GM12801 (cell line): Measurements from ENCODE around the gene GTF3A.

Experiments
- CTCF ChIP-seq: IDR thresholded peaks from one replicate; pipeline ENCODE4 v1.5.1; 2011; ENCODE audit warnings: control low read depth; ENCODE audit not compliant: insufficient read length; ENCODE audit errors: extremely low read depth

The GTF3A gene

DNA sequence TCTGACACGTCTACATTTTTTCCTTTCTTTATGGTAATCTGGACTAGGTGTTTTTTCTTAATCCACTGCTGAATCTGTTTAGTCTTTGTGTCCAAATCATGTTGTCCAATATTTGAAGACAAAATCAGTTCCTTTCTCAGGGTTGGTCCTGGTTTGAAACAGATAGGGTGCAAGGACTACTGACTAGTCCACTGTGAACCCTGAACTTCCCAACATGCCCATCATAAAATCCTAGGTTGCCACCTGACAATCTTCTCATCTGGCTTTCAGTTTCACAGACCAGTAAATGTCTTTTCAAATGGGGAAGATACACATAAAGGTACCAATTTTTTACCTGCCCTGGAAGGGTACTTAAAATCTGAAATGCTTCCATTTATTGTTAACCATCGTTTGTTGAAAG, 12.7 kb downstream of the GTF3A start:
- no peak for TF ChIP-seq CTCF

GRCh38 chr13:27440408-27440807, 16.0 kb downstream of the GTF3A start:
- no peak for TF ChIP-seq CTCF

DNA sequence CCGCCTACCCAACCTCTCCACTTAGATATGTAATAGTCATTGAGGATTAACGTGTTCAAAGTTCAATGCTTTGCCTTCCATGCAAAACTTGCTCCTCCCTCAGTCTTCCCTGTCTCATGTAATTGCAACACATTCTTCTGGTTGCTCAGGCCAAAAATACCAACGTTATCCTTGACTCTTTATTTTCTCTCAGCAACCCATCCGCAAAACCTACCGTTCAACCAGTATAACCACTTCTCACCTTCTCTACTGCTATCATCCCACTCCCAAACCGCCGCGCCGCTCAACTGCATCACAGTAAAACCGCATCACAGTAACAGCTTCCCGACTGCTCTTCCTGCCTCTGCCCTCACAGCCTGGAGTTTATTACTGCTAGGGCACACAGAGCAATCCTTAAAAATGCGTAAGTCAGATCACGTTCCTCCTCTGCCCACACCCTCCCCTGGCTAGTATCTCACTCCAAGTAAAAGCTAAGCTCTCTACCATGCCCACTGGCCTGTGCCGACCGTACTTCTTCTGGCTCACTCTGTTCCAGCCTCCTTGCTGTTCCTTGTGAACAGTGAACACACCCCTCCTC, 17.7 kb downstream of the GTF3A start:
- TF ChIP-seq CTCF, result no peak

GRCh38 chr13:27442797-27443196, 18.4 kb downstream of the GTF3A start:
- no peak for TF ChIP-seq CTCF

DNA sequence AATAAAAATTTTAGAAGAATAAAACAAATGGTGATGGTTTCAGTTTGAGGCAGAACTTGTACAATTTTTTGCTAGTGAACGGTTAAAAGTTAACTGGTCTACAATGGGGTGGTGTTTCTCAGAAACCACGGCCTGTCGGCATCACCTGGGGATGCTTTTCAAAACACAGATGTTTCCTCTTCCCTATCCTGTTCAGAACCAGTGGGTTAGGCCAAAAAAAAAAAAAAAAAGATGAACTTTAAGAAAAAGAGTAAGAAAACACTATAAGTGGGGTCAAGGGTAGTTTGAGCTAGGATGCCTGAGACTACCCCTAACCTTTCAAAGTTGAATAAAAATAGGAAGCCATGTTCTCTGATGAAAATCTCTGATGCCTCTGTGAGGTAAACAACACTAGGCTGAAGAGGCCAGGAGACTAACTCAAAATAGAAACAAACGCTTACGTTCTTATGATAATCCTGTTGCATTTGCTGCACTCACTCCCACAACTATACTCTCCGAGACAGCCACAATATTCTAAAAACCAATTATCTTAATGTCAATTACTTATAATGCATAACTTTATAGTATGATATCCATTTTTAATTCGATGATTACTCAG, 22.7 kb downstream of the GTF3A start:
- TF ChIP-seq CTCF, result no peak

DNA sequence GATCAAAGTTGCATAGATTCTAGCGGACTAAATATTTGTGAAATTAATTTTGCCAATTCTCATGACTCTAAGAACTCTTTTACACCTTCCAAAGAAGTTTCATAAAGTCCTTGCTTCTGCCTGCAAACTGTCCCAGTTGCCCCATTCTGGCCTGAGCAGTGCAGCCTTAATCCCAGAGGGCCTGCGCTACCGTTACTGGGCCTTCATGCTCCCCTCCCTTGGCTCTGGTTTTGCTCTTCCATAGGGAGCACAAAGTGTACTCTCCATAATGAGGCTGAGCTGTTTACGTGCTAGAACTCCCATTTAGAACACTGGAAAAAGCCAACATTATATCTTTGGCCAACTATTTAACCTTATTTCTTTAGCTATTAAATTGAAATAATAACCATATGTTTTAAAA, 23.9 kb downstream of the GTF3A start:
- no peak for TF ChIP-seq CTCF

- no peak for TF ChIP-seq CTCF
Observed at GRCh38 chr13:27449081-27449603, 24.7 kb downstream of the GTF3A start.
